NT2/D1 (cell line): ENCODE results near the gene SDCCAG8.

Source experiments
- SUZ12 ChIP-seq: IDR thresholded peaks from 2 replicates; pipeline ENCODE4 v1.6.1; 2011; ENCODE audit not compliant: insufficient read length, insufficient read depth; ENCODE audit errors: extremely low read depth
- YY1 ChIP-seq: IDR thresholded peaks from 2 replicates; pipeline ENCODE4 v1.6.1; 2011; ENCODE audit not compliant: insufficient read length, insufficient read depth
- ZNF274 ChIP-seq: IDR thresholded peaks from 2 replicates; pipeline ENCODE4 v1.6.1; 2011; ENCODE audit warnings: mild to moderate bottlenecking, low read depth, low read length

DNA sequence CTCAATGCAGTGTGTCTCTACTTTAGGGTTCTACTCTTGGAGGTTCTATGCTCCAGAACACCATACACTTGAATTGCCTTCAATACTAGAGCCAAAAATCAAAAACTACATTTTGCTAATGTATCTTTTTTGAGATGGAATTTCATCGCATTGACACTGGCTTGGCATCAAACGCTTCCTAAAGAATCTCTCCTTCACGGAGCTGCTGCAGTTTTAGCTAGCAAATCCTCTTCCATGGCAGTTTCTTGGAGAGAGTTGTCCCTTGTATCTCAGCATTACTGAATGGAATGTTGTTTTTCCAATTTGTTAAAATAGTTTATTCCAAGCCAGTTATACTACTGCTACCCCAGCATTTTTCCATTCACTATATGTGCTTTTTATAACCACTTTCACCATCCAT is 17.7 kb downstream of the SDCCAG8 start:
- TF ChIP-seq YY1 (no peak), ZNF274 (no peak), SUZ12 (no peak)
